ENCODE measurements around the gene MVB12A. TPM values are rescaled to one million over a fixed set of nuclear protein-coding genes. Genes with fewer than 3 reads are reported as not detected.

MVB12A gene
- total and polyA plus RNA-seq, 2 of the 8 experiments (the other 6 are each of a cell fraction or from before 2014, with no cell fraction given), result 37.9 to 76.6 TPM

DNA sequence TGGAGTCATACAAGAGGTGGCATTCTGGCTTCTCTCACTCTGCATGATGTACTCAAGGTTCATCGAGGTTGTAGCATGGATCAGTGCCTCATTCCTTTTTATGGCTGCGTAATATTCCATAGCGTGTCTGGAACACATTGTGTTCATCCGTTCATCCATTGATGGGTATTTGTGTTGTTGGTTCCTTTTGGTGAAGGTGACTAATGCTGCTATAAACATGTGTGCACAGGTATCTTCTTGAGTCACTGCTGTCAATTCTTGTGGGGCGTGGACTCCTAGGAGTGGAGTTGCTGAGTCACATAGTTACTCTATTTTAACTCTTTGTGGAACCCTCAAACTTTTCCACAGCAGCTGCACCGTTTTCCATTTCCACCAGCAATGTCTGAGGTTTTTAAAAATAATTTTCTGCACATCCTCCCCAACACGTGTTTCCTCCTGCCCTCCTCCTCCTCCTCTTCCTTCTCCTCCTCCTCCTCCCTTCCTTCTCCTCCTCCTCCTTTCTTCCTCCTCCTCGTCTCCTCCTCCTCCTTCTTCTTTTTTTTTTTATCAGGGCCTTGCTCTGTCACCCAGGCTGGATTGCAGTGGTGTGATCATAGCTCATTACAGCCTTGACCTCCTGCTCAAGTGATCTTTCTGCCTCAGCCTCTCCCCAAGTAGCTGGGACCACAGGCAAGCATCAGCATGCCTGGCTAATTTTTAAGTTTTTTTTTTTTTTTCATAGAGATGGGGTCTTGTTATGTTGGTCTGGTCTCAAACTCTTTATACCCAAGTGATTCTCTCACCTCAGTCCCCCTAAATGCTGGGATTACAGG, 30.6 kb downstream of the MVB12A start:
- no peak overlapping the region for H3K9ac ChIP-seq (replicated peaks in 1 of 4; ENCODE audit: extremely low read depth in 1 of 4, low read depth in 3 of 4, low read length in 3 of 4)
- H3K4ac ChIP-seq (replicated peaks; ENCODE audit: insufficient read length, low read depth, low read length), result no peak overlapping the region
- no peaks in the 10 kb centered on the region for H3K79me1 ChIP-seq (ENCODE audit: low read depth, low read length)
- H2BK5ac ChIP-seq (ENCODE audit: low read depth, low read length), result no peak overlapping the region
- H4K8ac ChIP-seq (ENCODE audit: extremely low read depth, insufficient read depth, low read length), result no peak overlapping the region
- CTCF ChIA-PET (ENCODE audit: partially characterized antibody), result interaction anchor here (1.4 to 2.7 kb wide), 2 partner anchors 46 to 64 kb away, joined by 3 to 11 read pairs; no protein-coding TSS in a partner anchor
- peaks cover 2 to 28% (median 21%) of the 10 kb centered on the region in 4 experiments for H3K27me3 ChIP-seq (replicated peaks in 1 of 4; ENCODE audit: control insufficient read depth in 3 of 4, extremely low read depth in 1 of 4, insufficient read depth in 3 of 4, low read length in 3 of 4)
- peaks cover 0 to 7% (median 5%) of the 10 kb centered on the region in 4 experiments; a peak in 6 of 7 replicates for H3K4me1 ChIP-seq (replicated peaks in 1 of 4; ENCODE audit: control insufficient read depth in 3 of 4, insufficient read depth in 4 of 4, low read length in 3 of 4)
- H2AK5ac ChIP-seq (ENCODE audit: low read depth, low read length), result no peak overlapping the region
- POLR2A ChIA-PET (ENCODE audit: partially characterized antibody), result no interaction called here
- peaks cover 11% of the 10 kb centered on the region; the same call in 1 of the 2 replicates for H3K23me2 ChIP-seq (ENCODE audit: low read depth, low read length)
- H3K79me2 ChIP-seq (ENCODE audit: control insufficient read depth in 1 of 2, insufficient read depth in 2 of 2, low read length in 2 of 2), result no peaks in the 10 kb centered on the region
- no peak overlapping the region for H3K18ac ChIP-seq (ENCODE audit: extremely low read depth, low read length)
- 73% methylated on average over 8 of the region's 8 CpGs; no CpG with 5 or more reads in 1 of the 2 experiments for WGBS, 2 experiments (ENCODE audit: extremely low coverage in 1 of 2, insufficient coverage in 1 of 2, insufficient read length in 1 of 2, insufficient replicate concordance in 2 of 2, low coverage in 1 of 2, low lambda C conversion rate in 2 of 2, missing lambda C conversion rate in 1 of 2)
- H3K4me3 ChIP-seq (ENCODE audit: extremely low read depth in 1 of 4, insufficient read depth in 2 of 4, low read depth in 3 of 4, low read length in 4 of 4), result no peak overlapping the region
- DNase-seq (ENCODE audit: low read depth in 1 of 2, low spot score in 2 of 2) (no peak), FAIRE-seq (peak; percentile 19)
- no peaks in the 10 kb centered on the region for H3K9me3 ChIP-seq (ENCODE audit: insufficient read depth in 2 of 2, low read depth in 1 of 2, low read length in 1 of 2)
- H4K5ac ChIP-seq (ENCODE audit: insufficient read length, low read depth, low read length), result no peak overlapping the region
- H4K20me1 ChIP-seq (replicated peaks in 1 of 2; ENCODE audit: control insufficient read depth in 1 of 2, insufficient read depth in 2 of 2, low read length in 2 of 2), result peaks cover 0 to 2% of the 10 kb centered on the region in 2 experiments
- H3K4me2 ChIP-seq (ENCODE audit: insufficient read depth in 1 of 2, low read depth in 2 of 2, low read length in 2 of 2), result no peak overlapping the region
- no peak overlapping the region for H3K14ac ChIP-seq (ENCODE audit: insufficient read length)
- H3K27ac ChIP-seq (ENCODE audit: low read depth, low read length), result no peak overlapping the region
- H3K56ac ChIP-seq (replicated peaks; ENCODE audit: insufficient read length, low read depth, low read length), result no peak overlapping the region
- no peak overlapping the region for H2BK120ac ChIP-seq (replicated peaks; ENCODE audit: low read depth, low read length)
- no peak overlapping the region for H3K23ac ChIP-seq (ENCODE audit: insufficient read length)
- H2BK20ac ChIP-seq (ENCODE audit: low read length), result no peak overlapping the region
- H2BK15ac ChIP-seq (ENCODE audit: low read length), result no peak overlapping the region
- H2BK12ac ChIP-seq (ENCODE audit: low read depth, low read length), result 0 out of 2 replicates have a peak overlapping the region, but pooled peaks have one; percentile 6
- H2AFZ ChIP-seq (ENCODE audit: low read length), result no peak overlapping the region
- no peaks in the 10 kb centered on the region for H3K36me3 ChIP-seq (ENCODE audit: control insufficient read depth in 2 of 4, insufficient read depth in 4 of 4, low read length in 3 of 4)
- no peak overlapping the region for H4K91ac ChIP-seq (replicated peaks; ENCODE audit: insufficient read length, low read length)
- TF ChIP-seq TAF1 (IDR thresholded peaks at IDR 0.05; ENCODE audit: low read depth, low read length) (no peak), KDM1A (IDR thresholded peaks at IDR 0.05; ENCODE audit: borderline replicate concordance, low read length) (0 out of 2 replicates have a peak, but pooled peaks have one; percentile 34), SIX5 (IDR thresholded peaks at IDR 0.05; ENCODE audit: low read depth, low read length) (no peak), ASH2L (IDR thresholded peaks at IDR 0.05; ENCODE audit: low read length) (no peak)
